ENCODE measurements around the gene TMEM115.

Gene TMEM115

GRCh38 chr3:50353245-50354004 lies 5.9 kb downstream of the TMEM115 start:
- no peak for DNase-seq (ENCODE audit: low spot score)

- DNase-seq (ENCODE audit: low spot score) = no peak
Measured at GRCh38 chr3:50352781-50353180, 6.5 kb downstream of the TMEM115 start.

GRCh38 chr3:50351323-50351697 lies 8.0 kb downstream of the TMEM115 start:
- no peak for DNase-seq (ENCODE audit: low spot score)

DNA sequence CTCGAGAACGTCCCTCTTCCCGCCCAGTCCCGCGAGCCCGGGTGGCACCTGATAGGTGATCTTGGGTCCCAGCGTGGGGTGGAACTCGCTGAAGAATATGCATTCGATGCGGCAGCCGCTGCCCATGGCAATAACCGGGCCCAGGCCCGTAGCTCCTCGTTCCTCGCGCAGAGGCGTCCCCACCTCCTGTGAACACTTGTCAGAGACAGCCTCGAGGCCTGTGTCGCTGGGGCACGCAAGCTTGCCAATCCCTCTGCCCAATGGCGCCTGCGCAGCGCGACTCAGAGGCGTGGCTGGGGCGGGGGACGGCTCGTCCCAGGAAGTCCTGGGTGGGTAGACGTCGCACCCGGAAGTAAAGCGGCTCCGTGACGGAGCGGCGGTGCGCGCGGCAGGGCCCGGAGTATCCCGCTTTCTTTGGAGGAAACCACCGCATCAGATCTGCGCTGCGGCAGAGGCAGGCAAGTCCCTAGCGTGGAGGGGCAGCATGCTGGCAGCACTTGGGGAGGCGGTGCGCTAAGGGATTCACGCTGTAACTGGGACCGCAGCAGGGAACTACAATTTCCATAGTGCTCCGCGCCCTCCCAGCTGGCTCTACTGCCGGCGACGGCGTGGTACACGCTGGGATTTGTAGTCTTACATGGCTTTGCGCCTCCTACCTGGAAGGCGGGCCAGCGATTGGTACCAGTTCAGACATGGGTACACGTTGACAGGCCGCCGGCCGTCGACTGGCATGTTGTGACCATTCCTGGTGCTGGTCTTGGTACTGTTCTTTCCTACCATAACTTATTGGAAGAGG lies 8.6 kb downstream of the TMEM115 start, which contains the start of the genes CYB561D2 and NPRL2:
Gene CYB561D2, plus strand, starts transcription at position 336 of the 796 bp plus-strand sequence. CDS start 572 bp downstream, outside the sequence.
Gene NPRL2, minus strand, starts transcription at position 249 of the 796 bp plus-strand sequence. Its CDS starts 123 bp downstream, at position 126.
- peak; percentile 86 for DNase-seq (ENCODE audit: low spot score)

DNA sequence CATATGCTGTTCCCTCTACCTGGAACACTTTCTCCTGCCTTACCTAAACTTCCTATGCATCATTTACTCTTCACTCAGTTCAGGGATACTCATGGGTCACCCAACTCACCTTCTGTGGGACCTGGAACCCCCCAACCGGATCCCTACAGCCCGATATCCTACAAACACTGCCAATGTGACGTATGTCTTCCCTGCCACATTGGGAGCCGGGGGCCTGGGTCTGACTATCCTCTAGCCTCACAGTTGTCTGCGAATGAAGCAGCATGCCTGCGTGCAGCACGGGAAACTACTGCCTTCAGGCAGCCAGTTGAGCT lies 9.2 kb downstream of the TMEM115 start:
- DNase-seq (ENCODE audit: low spot score) = no peak

- DNase-seq (ENCODE audit: low spot score) = peak; percentile 68
Measured at GRCh38 chr3:50347187-50347813, 12.0 kb downstream of the TMEM115 start.

DNA sequence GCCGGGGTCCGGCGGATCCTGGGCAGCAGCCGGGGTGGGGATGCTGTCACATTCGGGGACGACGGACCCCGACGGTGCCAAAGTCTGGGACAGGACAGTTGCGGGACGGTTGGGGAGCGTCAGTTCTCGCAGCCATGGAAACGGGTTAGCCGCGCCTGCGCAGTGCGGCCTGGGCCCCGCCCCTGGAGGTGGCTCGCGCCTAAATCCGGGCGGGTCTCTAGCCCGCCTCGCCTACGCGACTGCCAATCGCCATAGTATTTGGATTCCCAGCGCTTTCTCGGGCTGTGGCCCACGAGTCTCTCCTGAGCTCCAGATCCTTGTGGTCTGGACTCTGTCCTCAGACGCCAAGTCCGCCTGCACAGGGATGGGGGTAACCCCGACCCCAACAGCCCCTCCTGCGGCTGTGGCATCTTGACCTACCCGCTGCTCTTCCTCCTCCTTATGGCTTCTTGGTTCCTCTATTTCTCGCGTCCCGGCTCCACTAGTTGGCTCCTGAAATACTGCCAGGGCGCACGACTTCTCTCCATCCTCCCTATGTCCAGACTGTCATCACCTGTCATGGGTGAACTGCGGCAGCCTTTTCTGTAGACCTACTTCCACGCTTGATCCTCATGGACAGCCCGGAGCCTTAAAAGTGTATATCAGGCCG lies 13.6 kb downstream of the TMEM115 start, which contains the start of gene ZMYND10:
Gene ZMYND10, minus strand, starts transcription at position 147 of the 649 bp plus-strand sequence. CDS start 153 bp downstream, outside the sequence.
- DNase-seq (ENCODE audit: low spot score) = no peak

DNA sequence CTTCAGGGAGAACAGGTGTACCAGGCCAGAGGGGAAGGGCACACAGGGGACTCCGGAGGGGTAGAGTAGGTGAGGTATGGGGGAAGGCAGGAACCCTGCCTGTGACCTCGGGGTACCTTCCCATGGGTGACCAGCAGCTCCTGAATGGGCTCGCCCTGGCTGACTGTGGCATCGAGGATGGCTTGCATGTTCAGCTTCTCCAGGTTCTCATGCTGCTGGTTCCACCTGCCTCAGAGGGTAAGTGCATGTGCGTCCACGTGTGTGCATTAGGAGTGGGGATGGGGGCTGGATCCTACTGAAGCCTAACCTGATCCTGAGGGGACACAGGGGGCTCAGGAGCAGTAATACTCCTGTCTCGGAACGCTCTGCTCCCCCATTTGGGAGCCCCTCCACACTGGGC lies 14.3 kb downstream of the TMEM115 start:
- no peak for DNase-seq (ENCODE audit: low spot score)

DNA sequence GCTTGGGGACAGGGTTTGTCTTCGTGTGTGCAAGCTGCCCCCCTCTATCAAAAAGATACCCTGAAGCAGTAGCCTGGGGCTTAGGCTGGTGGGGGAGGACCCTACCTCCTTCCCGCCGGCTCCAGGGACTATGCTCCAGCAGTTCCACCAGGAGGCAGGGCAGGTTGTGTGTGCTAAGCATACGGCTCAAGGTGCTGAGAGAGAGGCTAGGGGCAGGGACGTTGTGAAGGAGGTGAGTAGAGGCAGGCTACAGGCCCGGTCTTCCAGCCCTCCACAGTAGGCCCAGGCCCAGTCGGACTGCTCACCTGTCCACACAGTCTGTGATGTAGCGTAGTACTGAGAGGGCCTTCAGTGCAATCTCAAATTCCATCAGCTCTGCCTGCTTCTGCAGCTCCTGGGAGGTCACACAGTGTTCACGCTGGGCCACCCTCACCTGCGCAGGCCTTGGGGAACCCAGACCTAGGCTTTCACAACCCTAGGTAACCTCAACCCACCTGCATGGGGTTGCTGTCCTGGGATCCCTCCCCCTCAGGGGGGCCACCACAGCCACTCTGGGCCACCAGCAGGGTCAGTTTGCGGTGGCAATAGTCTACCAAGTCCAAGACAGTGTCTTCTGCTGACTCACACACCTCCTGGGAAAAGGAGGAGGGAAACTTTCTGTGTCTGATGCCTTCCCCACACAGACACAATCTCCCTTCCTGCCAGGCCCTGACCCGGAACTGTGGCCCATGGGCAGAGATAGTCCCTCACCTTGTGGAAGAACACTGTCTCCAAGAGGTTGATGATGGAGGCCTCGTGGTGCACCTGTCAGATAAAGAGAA lies 16.3 kb downstream of the TMEM115 start:
- DNase-seq (ENCODE audit: low spot score) = no peak

- DNase-seq (ENCODE audit: low spot score) = no peak
Measured at GRCh38 chr3:50341996-50342650, 17.2 kb downstream of the TMEM115 start.

- no peak for DNase-seq (ENCODE audit: low spot score)
Measured at GRCh38 chr3:50341537-50341936, 17.8 kb downstream of the TMEM115 start.

DNA sequence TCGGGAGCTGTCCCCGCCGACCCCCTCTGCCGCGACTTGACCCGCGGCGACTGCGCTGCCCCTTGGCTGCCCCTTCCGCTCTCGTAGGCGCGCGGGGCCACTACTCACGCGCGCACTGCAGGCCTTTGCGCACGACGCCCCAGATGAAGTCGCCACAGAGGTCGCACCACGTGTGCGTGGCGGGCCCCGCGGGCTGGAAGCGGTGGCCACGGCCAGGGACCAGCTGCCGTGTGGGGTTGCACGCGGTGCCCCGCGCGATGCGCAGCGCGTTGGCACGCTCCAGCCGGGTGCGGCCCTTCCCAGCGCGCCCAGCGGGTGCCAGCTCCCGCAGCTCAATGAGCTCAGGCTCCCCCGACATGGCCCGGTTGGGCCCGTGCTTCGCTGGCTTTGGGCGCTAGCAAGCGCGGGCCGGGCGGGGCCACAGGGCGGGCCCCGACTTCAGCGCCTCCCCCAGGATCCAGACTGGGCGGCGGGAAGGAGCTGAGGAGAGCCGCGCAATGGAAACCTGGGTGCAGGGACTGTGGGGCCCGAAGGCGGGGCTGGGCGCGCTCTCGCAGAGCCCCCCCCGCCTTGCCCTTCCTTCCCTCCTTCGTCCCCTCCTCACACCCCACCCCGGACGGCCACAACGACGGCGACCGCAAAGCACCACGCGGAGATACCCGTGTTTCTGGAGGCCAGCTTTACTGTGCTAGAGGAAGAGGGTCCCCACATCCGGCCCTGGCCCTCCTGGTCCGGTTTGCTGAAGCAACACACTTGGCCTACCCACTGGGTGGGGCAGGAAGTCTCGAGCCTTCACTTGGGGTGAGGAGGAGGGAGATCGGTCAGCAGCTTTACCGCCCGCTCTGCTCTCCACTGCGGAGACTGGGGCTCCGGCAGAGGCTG lies 18.6 kb downstream of the TMEM115 start, which contains the start of gene RASSF1:
Gene RASSF1, minus strand, starts transcription at position 389 of the 882 bp plus-strand sequence. Its CDS starts 31 bp downstream, at position 358.
- DNase-seq (ENCODE audit: low spot score) = no peak

- no peak for DNase-seq (ENCODE audit: low spot score)
Measured at GRCh38 chr3:50340147-50340447, 19.2 kb downstream of the TMEM115 start.

GRCh38 chr3:50339485-50340146 lies 19.7 kb downstream of the TMEM115 start:
- DNase-seq (ENCODE audit: low spot score) = no peak

GRCh38 chr3:50338965-50339364 lies 20.4 kb downstream of the TMEM115 start:
- DNase-seq (ENCODE audit: low spot score) = no peak

DNA sequence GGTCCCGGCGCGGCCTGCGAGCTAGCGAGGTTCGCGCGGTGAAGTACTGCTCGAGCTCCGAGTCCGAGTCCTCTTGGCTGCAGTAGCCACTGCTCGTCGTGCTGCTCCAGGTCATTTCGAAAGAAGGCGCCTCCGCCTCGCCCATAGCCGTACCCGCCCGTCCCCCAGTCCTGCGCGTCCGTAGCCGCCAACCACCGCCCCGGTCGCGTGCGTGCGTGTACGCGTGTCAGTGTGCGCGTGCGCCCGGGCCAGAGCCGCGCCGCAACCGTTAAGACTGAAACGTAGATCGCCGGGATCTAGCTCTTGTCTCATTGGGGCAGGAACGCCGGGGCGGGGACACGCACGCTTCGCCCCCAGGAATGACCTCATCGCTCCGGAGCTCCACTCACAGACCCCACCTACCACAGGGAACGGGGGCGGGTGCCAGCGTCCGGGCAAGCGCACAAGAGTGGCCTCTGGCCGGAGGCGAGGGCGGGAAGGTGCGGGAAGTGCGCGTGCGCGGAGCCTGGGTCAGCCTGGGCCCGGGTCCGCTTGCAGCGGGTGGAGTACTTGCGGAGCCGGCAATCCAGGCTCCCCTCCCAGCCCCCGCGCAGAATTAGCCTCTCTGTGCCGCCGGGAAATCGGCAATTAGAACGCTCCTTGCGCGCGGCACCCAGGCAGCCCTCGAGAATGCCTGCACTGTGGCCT lies 22.0 kb downstream of the TMEM115 start:
- peak; percentile 97 for DNase-seq (ENCODE audit: low spot score)

- DNase-seq (ENCODE audit: low spot score) = peak; percentile 40
Measured at GRCh38 chr3:50336452-50337174, 22.7 kb downstream of the TMEM115 start.

Measured in kidney capillary endothelial cell (primary cell).